Neuronal stem cell (in vitro differentiated cells): Measurements from ENCODE around the gene PARP8.

ENCODE experiments used
- DNase-seq: peaks from one replicate; pipeline ENCODE4 v3.0.0-alpha.2; 2013; ENCODE audit warnings: low spot score
- H2AFZ ChIP-seq: one replicate; pipeline ENCODE4 v1.6.1; 2013; ENCODE audit warnings: mild to moderate bottlenecking, low read length, inconsistent platforms
- H2AK5ac ChIP-seq: 2 replicates; pipeline ENCODE4 v1.6.1; 2013; ENCODE audit warnings: low read depth, mild to moderate bottlenecking, inconsistent platforms, low read length, moderate library complexity, mixed read lengths
- H2BK120ac ChIP-seq: 2 replicates; pipeline ENCODE4 v1.6.1; 2013; ENCODE audit warnings: low read depth, mild to moderate bottlenecking, inconsistent platforms, low read length, moderate library complexity, mixed read lengths
- H2BK12ac ChIP-seq: one replicate; pipeline ENCODE4 v1.6.1; 2013; ENCODE audit warnings: low read length, inconsistent platforms
- H2BK15ac ChIP-seq: 2 replicates; pipeline ENCODE4 v1.6.1; 2013; ENCODE audit warnings: mild to moderate bottlenecking, low read length, inconsistent platforms, mixed read lengths
- H2BK5ac ChIP-seq: one replicate; pipeline ENCODE4 v1.6.1; 2013; ENCODE audit warnings: inconsistent platforms, mild to moderate bottlenecking, low read length, moderate library complexity
- H3K14ac ChIP-seq: one replicate; pipeline ENCODE4 v1.6.1; 2013; ENCODE audit warnings: low read length, inconsistent platforms
- H3K18ac ChIP-seq: 2 replicates; pipeline ENCODE4 v1.6.1; 2013; ENCODE audit warnings: low read length, inconsistent platforms
- H3K23ac ChIP-seq: 2 replicates; pipeline ENCODE4 v1.6.1; 2013; ENCODE audit warnings: low read depth, mild to moderate bottlenecking, mixed read lengths, low read length, inconsistent platforms; ENCODE audit not compliant: poor library complexity
- H3K27ac ChIP-seq: replicated peaks from 3 replicates; pipeline ENCODE4 v1.5.1; 2013; ENCODE audit warnings: low read length, inconsistent platforms
- H3K27me3 ChIP-seq, 3 experiments: 2 replicates each; pipeline ENCODE4 v1.6.1; 2013; ENCODE audit warnings: low read length in 3 of 3, mild to moderate bottlenecking in 2 of 3, inconsistent platforms in 1 of 3, low read depth in 1 of 3, mixed read lengths in 1 of 3, moderate library complexity in 1 of 3; ENCODE audit not compliant: control insufficient read depth in 3 of 3, insufficient read depth in 3 of 3
- H3K36me3 ChIP-seq, 2 donors: replicated peaks in 1 of 2; 2 replicates each; pipeline ENCODE4 v1.6.1; 2013; ENCODE audit warnings: low read length in 2 of 2; ENCODE audit not compliant: control insufficient read depth in 2 of 2, insufficient read depth in 2 of 2
- H3K4ac ChIP-seq: 2 replicates; pipeline ENCODE4 v1.6.1; 2013; ENCODE audit warnings: inconsistent platforms, mild to moderate bottlenecking, low read length, moderate library complexity
- H3K4me1 ChIP-seq, 2 donors: 1 replicate in 1 of 2; 2 replicates in 1 of 2; pipeline ENCODE4 v1.6.1; 2013; ENCODE audit warnings: low read length in 2 of 2, low read depth in 1 of 2; ENCODE audit not compliant: control insufficient read depth in 2 of 2, insufficient read depth in 1 of 2
- H3K4me2 ChIP-seq: one replicate; pipeline ENCODE4 v1.6.1; 2013; ENCODE audit warnings: mild to moderate bottlenecking, low read length, inconsistent platforms; ENCODE audit not compliant: insufficient read depth, poor library complexity, severe bottlenecking
- H3K4me3 ChIP-seq, 2 donors: 2 replicates each; pipeline ENCODE4 v1.5.1; 2013; ENCODE audit warnings: low read length in 2 of 2, mild to moderate bottlenecking in 2 of 2, inconsistent platforms in 1 of 2, moderate library complexity in 1 of 2
- H3K79me1 ChIP-seq: one replicate; pipeline ENCODE4 v1.6.1; 2013; ENCODE audit warnings: low read depth, mild to moderate bottlenecking, inconsistent platforms, low read length, moderate library complexity
- H3K9ac ChIP-seq: one replicate; pipeline ENCODE4 v1.6.1; 2013; ENCODE audit warnings: mild to moderate bottlenecking, low read depth, low read length, inconsistent platforms; ENCODE audit not compliant: poor library complexity
- H3K9me3 ChIP-seq, 2 donors: replicated peaks in 1 of 2; 2 replicates each; pipeline versions ENCODE3 to v1.6.1; 2013; ENCODE audit warnings: low read length in 2 of 2, mild to moderate bottlenecking in 2 of 2, inconsistent platforms in 1 of 2, low read depth in 1 of 2, mixed read lengths in 1 of 2, moderate library complexity in 1 of 2; ENCODE audit not compliant: control insufficient read depth in 2 of 2, insufficient read depth in 1 of 2
- H4K8ac ChIP-seq: one replicate; pipeline ENCODE4 v1.6.1; 2013; ENCODE audit warnings: low read depth, mild to moderate bottlenecking, inconsistent platforms, low read length, moderate library complexity
- H4K91ac ChIP-seq: one replicate; pipeline ENCODE4 v1.6.1; 2013; ENCODE audit warnings: low read length, low read depth, mild to moderate bottlenecking, inconsistent platforms; ENCODE audit not compliant: poor library complexity
- WGBS, 2 donors: extraction: QIAGEN DNeasy Blood & Tissue Kit; methylation state at CpG; one replicate each; pipeline ENCODE4 v1.1.7; 2013; ENCODE audit warnings: missing lambda C conversion rate in 2 of 2, mixed read lengths in 1 of 2; ENCODE audit not compliant: insufficient read length in 2 of 2, insufficient replicate concordance in 1 of 2; ENCODE audit errors: extremely low coverage in 2 of 2; 5-methylcytosine and 5-hydroxymethylcytosine counted together

PARP8 gene

DNA sequence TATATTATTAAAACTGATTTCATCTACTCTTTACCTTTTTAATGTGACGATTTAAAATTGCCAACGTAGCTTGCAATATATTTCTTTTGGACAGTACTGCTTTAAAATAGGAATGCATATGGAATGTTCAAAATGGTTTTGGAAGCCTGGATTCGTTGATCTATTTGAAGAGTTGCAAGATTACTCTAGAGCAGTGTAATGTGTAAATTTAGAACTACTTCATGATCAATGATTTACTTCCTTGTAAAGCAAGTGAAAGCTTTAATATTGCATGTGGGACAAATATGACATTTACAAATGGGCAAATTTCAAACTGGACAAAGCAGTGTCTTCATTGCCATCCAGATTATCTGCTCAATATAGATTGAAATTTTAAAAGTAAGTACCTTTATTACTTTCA lies 38.3 kb downstream of the PARP8 start:
- no peaks in the 10 kb centered on the region for H3K79me1 ChIP-seq
- no peak overlapping the region for H4K91ac ChIP-seq
- no peak overlapping the region for H3K4me2 ChIP-seq
- no peak overlapping the region for H2BK12ac ChIP-seq
- no peak overlapping the region for H2BK5ac ChIP-seq
- H4K8ac ChIP-seq = no peak overlapping the region
- no peak overlapping the region for H2AK5ac ChIP-seq
- H3K27ac ChIP-seq = no peak overlapping the region
- no CpG with 5 or more reads among the region's 3 CpGs for WGBS, 2 donors
- no peaks in the 10 kb centered on the region for H3K9me3 ChIP-seq
- H3K27me3 ChIP-seq = no peaks in the 10 kb centered on the region
- no peak for DNase-seq
- H3K14ac ChIP-seq = no peak overlapping the region
- H2BK15ac ChIP-seq = no peak overlapping the region
- H3K36me3 ChIP-seq = no peaks in the 10 kb centered on the region
- H3K4me3 ChIP-seq = no peak overlapping the region
- H3K4ac ChIP-seq = no peak overlapping the region
- no peaks in the 10 kb centered on the region for H3K4me1 ChIP-seq
- no peak overlapping the region for H3K9ac ChIP-seq
- H2AFZ ChIP-seq = no peak overlapping the region
- H3K23ac ChIP-seq = no peak overlapping the region
- no peak overlapping the region for H2BK120ac ChIP-seq
- no peak overlapping the region for H3K18ac ChIP-seq

GRCh38 chr5:50709471-50709870 lies 43.0 kb downstream of the PARP8 start:
- no peak overlapping the region for H4K8ac ChIP-seq
- no peak overlapping the region for H2BK5ac ChIP-seq
- no peak overlapping the region for H2BK12ac ChIP-seq
- no peak overlapping the region for H2AFZ ChIP-seq
- WGBS, 2 donors = no CpG with 5 or more reads among the region's 1 CpG
- H2BK120ac ChIP-seq = no peak overlapping the region
- no peak overlapping the region for H3K14ac ChIP-seq
- H3K23ac ChIP-seq = no peak overlapping the region
- H3K79me1 ChIP-seq = peaks cover 2% of the 10 kb centered on the region
- no peak for DNase-seq
- no peak overlapping the region for H3K27ac ChIP-seq
- no peak overlapping the region for H3K18ac ChIP-seq
- H2BK15ac ChIP-seq = no peak overlapping the region
- no peaks in the 10 kb centered on the region for H3K27me3 ChIP-seq
- no peaks in the 10 kb centered on the region for H3K36me3 ChIP-seq
- no peak overlapping the region for H3K4me2 ChIP-seq
- no peak overlapping the region for H2AK5ac ChIP-seq
- H3K4me3 ChIP-seq = no peak overlapping the region
- H3K4ac ChIP-seq = no peak overlapping the region
- H4K91ac ChIP-seq = no peak overlapping the region
- no peaks in the 10 kb centered on the region for H3K9me3 ChIP-seq
- peaks cover 0 to 4% of the 10 kb centered on the region in 2 donors for H3K4me1 ChIP-seq
- no peak overlapping the region for H3K9ac ChIP-seq

DNA sequence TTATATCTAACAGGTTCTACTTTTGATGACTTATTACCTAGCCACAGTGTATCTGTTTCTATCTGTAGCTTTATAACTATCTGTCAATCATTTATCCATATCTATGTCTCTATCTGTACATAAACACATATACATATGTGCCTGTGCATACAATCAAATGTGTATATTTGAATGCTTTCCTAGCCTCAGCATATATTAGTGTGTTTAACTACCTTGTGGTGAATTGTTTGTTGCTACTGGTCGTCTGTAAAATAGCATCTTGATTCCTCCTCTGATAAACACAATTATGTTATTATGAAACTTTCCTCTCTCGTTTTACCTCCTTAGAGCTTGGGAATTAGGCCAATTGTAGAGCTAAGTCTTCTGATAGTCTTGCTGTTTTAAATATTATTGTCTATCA lies 44.4 kb downstream of the PARP8 start:
- Histone ChIP-seq H2AFZ (peak overlapping the region; percentile 35), H3K27ac (no peak overlapping the region), H2BK5ac (no peak overlapping the region), H4K91ac (no peak overlapping the region), H3K4me3 (no peak overlapping the region), H3K79me1 (peaks cover 2% of the 10 kb centered on the region), H2BK120ac (no peak overlapping the region), H4K8ac (no peak overlapping the region), H3K27me3 (no peaks in the 10 kb centered on the region), H3K18ac (no peak overlapping the region), H3K4ac (no peak overlapping the region), H3K9me3 (no peaks in the 10 kb centered on the region), H3K36me3 (no peaks in the 10 kb centered on the region), H3K9ac (no peak overlapping the region), H3K14ac (no peak overlapping the region), H2BK12ac (no peak overlapping the region), H3K4me2 (no peak overlapping the region), H3K23ac (no peak overlapping the region), H2BK15ac (no peak overlapping the region), H2AK5ac (no peak overlapping the region), H3K4me1 (peaks cover 0 to 9% of the 10 kb centered on the region in 2 donors)
- no CpG with 5 or more reads among the region's 2 CpGs for WGBS, 2 donors
- no peak for DNase-seq

DNA sequence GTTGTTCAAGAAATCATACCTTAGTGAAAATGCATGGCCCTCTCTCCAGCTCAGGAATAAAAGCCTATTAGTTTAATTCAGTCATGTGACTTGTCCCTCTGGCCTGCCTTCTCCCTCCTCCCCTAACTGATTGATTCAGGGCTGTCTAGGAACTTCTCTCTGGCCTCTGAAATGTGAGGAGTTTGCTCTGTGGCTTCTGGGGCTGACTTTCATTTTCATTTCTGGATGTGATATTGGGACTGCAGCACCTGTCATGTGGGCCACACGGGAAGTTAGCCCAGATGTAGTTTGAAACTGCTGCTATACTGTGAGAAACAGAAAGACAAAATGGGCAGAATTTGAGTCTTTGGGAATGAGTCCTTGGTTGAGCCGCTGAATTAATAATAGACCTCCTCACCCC lies 44.8 kb downstream of the PARP8 start:
- no peaks in the 10 kb centered on the region for H3K27me3 ChIP-seq
- no peak overlapping the region for H2BK5ac ChIP-seq
- H3K27ac ChIP-seq = no peak overlapping the region
- peak overlapping the region; percentile 35 for H2AFZ ChIP-seq
- no peak overlapping the region for H4K91ac ChIP-seq
- no peak overlapping the region for H2BK12ac ChIP-seq
- no peak overlapping the region for H4K8ac ChIP-seq
- H3K4ac ChIP-seq = no peak overlapping the region
- H2BK120ac ChIP-seq = no peak overlapping the region
- H3K4me2 ChIP-seq = no peak overlapping the region
- H3K18ac ChIP-seq = no peak overlapping the region
- no peak overlapping the region for H2BK15ac ChIP-seq
- no peak overlapping the region for H3K14ac ChIP-seq
- peaks cover 2% of the 10 kb centered on the region for H3K79me1 ChIP-seq
- no CpG with 5 or more reads among the region's 2 CpGs for WGBS, 2 donors
- no peak overlapping the region for H2AK5ac ChIP-seq
- no peaks in the 10 kb centered on the region for H3K36me3 ChIP-seq
- no peaks in the 10 kb centered on the region for H3K9me3 ChIP-seq
- peaks cover 0 to 9% of the 10 kb centered on the region in 2 donors for H3K4me1 ChIP-seq
- H3K23ac ChIP-seq = no peak overlapping the region
- DNase-seq = no peak
- H3K4me3 ChIP-seq = no peak overlapping the region
- H3K9ac ChIP-seq = no peak overlapping the region
